Prostate gland (tissue), 2 donors: ENCODE results near the gene MPPED1. TPM values are rescaled to one million over a fixed set of nuclear protein-coding genes. Genes with fewer than 3 reads are reported as not detected.

Experiments
- DNase-seq: peaks from one replicate; pipeline ENCODE4 v3.0.0-alpha.2; 2019; ENCODE audit warnings: low spot score
- H3K27ac ChIP-seq, 2 donors: fragments of 200-600 bp; sonication (generic); 2 replicates each; pipeline ENCODE4 v1.5.1; 2017 to 2019
- H3K27me3 ChIP-seq: fragments of 200-600 bp; sonication (generic); replicated peaks from 2 replicates; pipeline ENCODE4 v1.5.1; 2019; ENCODE audit not compliant: insufficient read depth
- H3K36me3 ChIP-seq, 2 donors: fragments of 200-600 bp; sonication (generic); 1 replicate in 1 of 2; 2 replicates in 1 of 2; pipeline versions ENCODE4 v1.5.1 to v1.8.1; 2017 to 2019
- H3K4me1 ChIP-seq: fragments of 200-600 bp; sonication (generic); replicated peaks from 2 replicates; pipeline ENCODE4 v1.5.1; 2019
- H3K4me3 ChIP-seq, 2 donors: fragments of 200-600 bp; sonication (generic); 2 replicates each; pipeline ENCODE4 v1.5.1; 2017 to 2019
- H3K9me3 ChIP-seq: fragments of 200-600 bp; sonication (generic); 2 replicates; pipeline ENCODE4 v1.5.1; 2017
- POLR2A ChIP-seq: fragments of 450-650 bp; IDR thresholded peaks from one replicate; pipeline ENCODE4 v1.6.1; 2016; ENCODE audit warnings: antibody characterized with exemption, mild to moderate bottlenecking
- POLR2AphosphoS5 ChIP-seq: sonication (generic); formaldehyde crosslinking; IDR thresholded peaks from one replicate; pipeline ENCODE4 v1.6.1; 2017; ENCODE audit warnings: antibody characterized with exemption
- WGBS: methylation state at CpG from one replicate; pipeline ENCODE4 v1.1.5; 2018; 5-methylcytosine and 5-hydroxymethylcytosine counted together
- intact Hi-C: fragments of 100-400 bp; cut with DNase I; formaldehyde crosslinking; loops from one replicate; pipeline ENCODE4 v1.14.2; 2022
- total RNA-seq, 2 donors: library from RNA; depleted of rRNA; stranded (reverse); fragments of >200 nt; gene quantifications; one replicate each; pipeline ENCODE4 v1.1.0, GENCODE V29; 2016
- TF ChIP-seq, protein P1 (sequence below), 4 experiments: fragments of 200-600 bp in 2 of 4; fragments of 450-650 bp in 2 of 4; sonication (generic) in 2 of 4; IDR thresholded peaks; 1 replicate in 3 of 4; 2 replicates in 1 of 4; pipeline ENCODE4 v1.5.1; 2016 to 2019; ENCODE audit warnings: antibody characterized with exemption in 4 of 4, mild to moderate bottlenecking in 2 of 4, moderate library complexity in 2 of 4

Gene MPPED1
- total RNA-seq, 2 donors from 2014 or later, result 0.77 to 6.4 TPM

DNA sequence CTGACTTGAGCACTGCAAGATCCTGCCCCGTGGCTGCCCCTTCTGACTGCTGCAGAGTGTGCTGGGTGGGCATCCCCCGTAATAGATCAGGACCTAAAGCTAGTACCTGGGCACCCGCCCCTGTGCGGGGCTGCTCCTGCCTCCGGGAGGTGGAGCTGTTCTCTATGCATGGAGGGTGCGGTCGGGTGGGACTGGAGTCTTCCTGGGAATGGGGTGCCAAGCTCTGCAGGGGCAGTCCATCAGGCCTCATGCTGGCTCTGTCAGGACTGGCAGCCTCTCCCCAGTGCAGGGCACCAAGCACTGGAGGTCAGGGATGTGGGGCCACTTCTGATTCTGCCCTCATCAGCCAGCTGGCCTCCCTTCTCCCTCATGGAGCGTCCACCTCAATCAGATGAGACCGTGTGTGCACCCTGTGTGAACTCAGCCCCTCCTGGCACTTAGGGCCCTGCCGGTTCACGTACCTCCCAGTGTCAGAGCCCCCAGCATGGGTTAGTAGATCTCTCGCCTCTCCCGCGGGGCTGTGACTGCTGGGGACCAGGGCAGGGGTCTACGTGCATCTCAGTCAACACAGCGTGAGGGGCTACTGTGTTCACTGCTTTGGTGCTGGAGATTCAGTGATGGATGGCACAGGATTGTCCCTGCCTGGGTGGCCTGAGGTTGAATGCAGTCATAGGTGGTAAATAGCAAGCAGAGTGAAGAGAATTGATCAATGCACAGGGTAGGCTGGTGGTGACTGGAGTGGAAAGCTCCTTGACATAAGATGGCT, 30.8 kb downstream of the MPPED1 start:
- no peaks in the 10 kb centered on the region for H3K4me1 ChIP-seq
- H3K9me3 ChIP-seq, result no peaks in the 10 kb centered on the region
- intact Hi-C loops, result no loop called here
- DNase-seq, result no peak
- H3K36me3 ChIP-seq, result no peaks in the 10 kb centered on the region
- WGBS, result 89% methylated on average over 16 of the region's 16 CpGs
- TF ChIP-seq POLR2AphosphoS5 (no peak), POLR2A (no peak)
- TF ChIP-seq, protein P1, sequence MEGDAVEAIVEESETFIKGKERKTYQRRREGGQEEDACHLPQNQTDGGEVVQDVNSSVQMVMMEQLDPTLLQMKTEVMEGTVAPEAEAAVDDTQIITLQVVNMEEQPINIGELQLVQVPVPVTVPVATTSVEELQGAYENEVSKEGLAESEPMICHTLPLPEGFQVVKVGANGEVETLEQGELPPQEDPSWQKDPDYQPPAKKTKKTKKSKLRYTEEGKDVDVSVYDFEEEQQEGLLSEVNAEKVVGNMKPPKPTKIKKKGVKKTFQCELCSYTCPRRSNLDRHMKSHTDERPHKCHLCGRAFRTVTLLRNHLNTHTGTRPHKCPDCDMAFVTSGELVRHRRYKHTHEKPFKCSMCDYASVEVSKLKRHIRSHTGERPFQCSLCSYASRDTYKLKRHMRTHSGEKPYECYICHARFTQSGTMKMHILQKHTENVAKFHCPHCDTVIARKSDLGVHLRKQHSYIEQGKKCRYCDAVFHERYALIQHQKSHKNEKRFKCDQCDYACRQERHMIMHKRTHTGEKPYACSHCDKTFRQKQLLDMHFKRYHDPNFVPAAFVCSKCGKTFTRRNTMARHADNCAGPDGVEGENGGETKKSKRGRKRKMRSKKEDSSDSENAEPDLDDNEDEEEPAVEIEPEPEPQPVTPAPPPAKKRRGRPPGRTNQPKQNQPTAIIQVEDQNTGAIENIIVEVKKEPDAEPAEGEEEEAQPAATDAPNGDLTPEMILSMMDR (IDR thresholded peaks at IDR 0.05), result no peak
- H3K27me3 ChIP-seq, result no peaks in the 10 kb centered on the region
- H3K27ac ChIP-seq, result no peak overlapping the region
- H3K4me3 ChIP-seq, result no peak overlapping the region

DNA sequence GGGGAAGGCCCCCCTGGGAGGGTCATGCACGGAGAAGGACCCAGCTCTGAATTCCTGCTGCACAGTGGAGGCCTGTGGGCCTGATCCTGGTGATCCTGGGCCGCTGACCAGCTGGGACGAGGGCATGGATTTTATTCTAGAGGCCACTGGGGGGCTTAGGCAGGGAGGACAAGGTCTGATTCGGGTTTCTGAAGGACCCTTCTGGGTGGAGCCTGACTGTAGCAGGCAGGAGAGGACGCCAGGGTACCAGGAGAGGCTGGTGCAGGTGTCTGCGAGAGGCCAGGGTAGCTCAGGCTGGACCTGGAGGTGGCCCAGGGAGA, 31.3 kb downstream of the MPPED1 start:
- intact Hi-C loops, result no loop called here
- no peak for DNase-seq
- no peak overlapping the region for H3K27ac ChIP-seq
- WGBS, result 83% methylated on average over 6 of the region's 6 CpGs
- no peaks in the 10 kb centered on the region for H3K36me3 ChIP-seq
- H3K27me3 ChIP-seq, result no peaks in the 10 kb centered on the region
- TF ChIP-seq POLR2AphosphoS5 (no peak), POLR2A (no peak)
- TF ChIP-seq, protein P1 (IDR thresholded peaks at IDR 0.05), result no peak
- no peaks in the 10 kb centered on the region for H3K4me1 ChIP-seq
- no peak overlapping the region for H3K4me3 ChIP-seq
- no peaks in the 10 kb centered on the region for H3K9me3 ChIP-seq

DNA sequence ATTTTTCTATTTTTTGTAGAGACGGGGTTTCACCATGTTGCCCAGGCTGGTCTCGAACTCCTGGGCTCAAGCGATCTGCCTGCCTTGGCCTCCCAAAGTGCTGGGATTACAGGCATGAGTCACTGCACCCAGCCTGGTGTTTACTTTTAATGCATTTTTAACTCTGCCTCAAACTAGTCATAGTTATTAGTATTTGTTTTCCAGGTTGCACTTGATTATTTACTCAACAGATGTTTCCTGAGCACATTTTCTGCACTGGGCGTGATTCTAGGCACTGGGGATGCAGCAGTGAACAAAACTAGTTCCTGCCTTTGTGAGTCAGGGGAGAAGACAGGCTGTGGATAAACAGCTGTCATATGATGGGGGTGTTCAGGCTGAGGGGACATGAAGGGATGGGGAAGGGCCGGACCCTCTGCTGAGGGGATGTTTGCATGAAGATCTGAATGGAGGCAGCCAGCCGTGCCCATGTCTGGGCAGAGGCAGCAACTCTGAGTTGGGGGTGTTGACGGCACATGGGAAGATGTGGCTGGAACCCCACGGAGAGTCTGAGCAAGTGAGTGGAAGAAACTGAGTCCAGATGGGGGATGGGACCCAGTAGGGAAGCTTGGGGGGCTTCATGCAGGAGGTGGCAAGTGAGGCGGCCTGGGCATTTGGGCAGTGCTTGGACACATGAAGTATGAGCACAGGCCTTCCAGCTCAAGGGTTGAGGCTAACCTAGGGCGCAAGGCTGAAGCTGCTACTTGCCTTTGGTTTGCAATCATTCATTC, 34.4 kb downstream of the MPPED1 start:
- Histone ChIP-seq H3K4me3 (no peak overlapping the region), H3K27me3 (no peaks in the 10 kb centered on the region), H3K36me3 (no peaks in the 10 kb centered on the region), H3K27ac (no peak overlapping the region), H3K4me1 (no peaks in the 10 kb centered on the region), H3K9me3 (no peaks in the 10 kb centered on the region)
- DNase-seq, result no peak
- TF ChIP-seq POLR2A (no peak), POLR2AphosphoS5 (peak; percentile 17)
- TF ChIP-seq, protein P1 (IDR thresholded peaks at IDR 0.05), result no peak
- intact Hi-C loops, result no loop called here
- WGBS, result 81% methylated on average over 10 of the region's 10 CpGs

DNA sequence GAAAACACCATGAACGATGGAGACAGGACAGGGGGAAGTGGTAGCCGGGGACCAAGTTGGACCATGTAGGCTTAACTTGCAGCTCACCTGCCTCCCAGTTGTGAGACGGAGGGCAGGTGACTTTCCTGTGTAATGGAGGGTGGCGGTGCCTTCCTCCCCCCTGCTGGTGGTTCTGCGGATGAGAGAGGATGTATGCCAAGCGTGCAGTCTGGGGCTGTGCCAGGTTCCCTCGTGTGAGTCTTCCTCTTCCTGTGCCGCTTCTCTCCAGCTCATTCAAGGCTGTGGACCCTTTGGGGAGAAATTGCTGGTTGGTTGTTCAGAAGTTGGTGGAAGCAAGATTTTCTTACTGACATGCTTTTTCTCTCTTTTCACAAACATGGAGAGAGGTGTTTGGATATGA, 35.1 kb downstream of the MPPED1 start:
- Histone ChIP-seq H3K4me3 (no peak overlapping the region), H3K36me3 (no peaks in the 10 kb centered on the region), H3K27ac (no peak overlapping the region), H3K4me1 (no peaks in the 10 kb centered on the region), H3K27me3 (no peaks in the 10 kb centered on the region), H3K9me3 (no peaks in the 10 kb centered on the region)
- WGBS, result 18% methylated on average over 8 of the region's 8 CpGs
- intact Hi-C loops, result no loop called here
- peak; percentile 44 for DNase-seq
- TF ChIP-seq POLR2AphosphoS5, result no peak
- TF ChIP-seq, protein P1 (IDR thresholded peaks at IDR 0.05), result peak in 2 of 4 experiments; percentile 12 to 22
